ENCODE measurements around the gene GPX8. TPM values are rescaled to one million over a fixed set of nuclear protein-coding genes. Genes with fewer than 3 reads are reported as not detected.

Gene GPX8
- total RNA-seq (2022) = 37.2 and 38.8 TPM in 2 replicates
- percentile 89 among the genes with signal in this experiment for Bru-seq, nascent RNA
- percentile 98 among the genes with signal in this experiment for BruChase-seq, experiment 1, labeled RNA remaining after a 6-hour chase
- percentile 98 among the genes with signal in this experiment for BruChase-seq, experiment 2, labeled RNA remaining after a 2-hour chase
- long read RNA-seq, transcript GPX8-203 (3 exons, 1,411 nt) = major isoform, 61 of 84 reads
- long read RNA-seq, transcript GPX8-208 (3 exons, 1,036 nt) = minor isoform, 7 of 84 reads
- long read RNA-seq, transcript GPX8-205 (4 exons, 3,422 nt) = minor isoform, 7 of 84 reads
- long read RNA-seq, partial matches to known transcripts = 3 of 84 reads
- long read RNA-seq, other reads (novel, unspliced or antisense) = 4 of 84 reads

- BruUV-seq (replicated peaks) = no TSS peak
- Mint-ChIP-seq H3K4me1 (ENCODE audit: insufficient read depth, unreplicated experiment) (peaks cover 2% of the 10 kb centered on the region), H3K4me3 (ENCODE audit: unreplicated experiment) (peak within 1 kb of the TSS; percentile 78), H3K27me3 (ENCODE audit: insufficient read depth, unreplicated experiment) (peaks cover 13% of the 10 kb centered on the region), H3K9me3 (ENCODE audit: unreplicated experiment) (no peaks in the 10 kb centered on the region), H3K36me3 (ENCODE audit: insufficient read depth, unreplicated experiment) (peaks cover 25% of the 10 kb centered on the region), H3K27ac (ENCODE audit: low read depth, unreplicated experiment) (peak within 1 kb of the TSS; percentile 82)
- ChIA-PET POLR2A (interaction anchor here (0.5 to 3.0 kb wide), 32 partner anchors 9 to 756 kb away, joined by 3 to 31 read pairs (median 3); partner anchors contain the start of genes CCNO, CDC20B, ESM1 and MCIDAS), CTCF (interaction anchor here (0.6 to 2.7 kb wide), 44 partner anchors 9 to 643 kb away, joined by 3 to 100 read pairs (median 4); partner anchors contain the start of gene SNX18)
- DNase-seq (ENCODE audit: unreplicated experiment) = peak; percentile 88
- intact Hi-C loops (cut with micrococcal nuclease) = loop anchor here (1.0 to 10.0 kb wide), 3 partner anchors 254 to 639 kb away; no protein-coding TSS in a partner anchor
- TF ChIP-seq CTCF (IDR thresholded peaks at IDR 0.05; ENCODE audit: unreplicated experiment) = peak; percentile 66
Observed at GRCh38 chr5:55159763-55160492, at the start of gene GPX8. Gene GPX8 (plus strand): TSS chr5:55160171. CDS start chr5:55160193, 22 bp downstream.

- Mint-ChIP-seq H3K9me3 (ENCODE audit: unreplicated experiment) (no peaks in the 10 kb centered on the region), H3K4me1 (ENCODE audit: insufficient read depth, unreplicated experiment) (no peaks in the 10 kb centered on the region), H3K36me3 (ENCODE audit: insufficient read depth, unreplicated experiment) (no peaks in the 10 kb centered on the region), H3K27ac (ENCODE audit: low read depth, unreplicated experiment) (no peak overlapping the region), H3K27me3 (ENCODE audit: insufficient read depth, unreplicated experiment) (peaks cover 32% of the 10 kb centered on the region), H3K4me3 (ENCODE audit: unreplicated experiment) (no peak overlapping the region)
- intact Hi-C loops (cut with micrococcal nuclease) = no loop called here
- POLR2A ChIA-PET = no interaction called here
- DNase-seq (ENCODE audit: unreplicated experiment) = no peak
- CTCF ChIA-PET = no interaction called here
- TF ChIP-seq CTCF (IDR thresholded peaks at IDR 0.05; ENCODE audit: unreplicated experiment) = no peak
- no TSS peak for BruUV-seq (replicated peaks)
Observed at GRCh38 chr5:55110217-55110616, 49.8 kb upstream of the GPX8 start.

GRCh38 chr5:55113327-55113726, 46.6 kb upstream of the GPX8 start:
- no peak for TF ChIP-seq CTCF (IDR thresholded peaks at IDR 0.05; ENCODE audit: unreplicated experiment)
- peak; percentile 2 for DNase-seq (ENCODE audit: unreplicated experiment)
- ChIA-PET POLR2A (interaction anchor here (0.7 kb wide), 1 partner anchor 380 kb away, joined by 3 read pairs; no protein-coding TSS in a partner anchor), CTCF (interaction anchor here (1.0 kb wide), 1 partner anchor 8 kb away, joined by 3 read pairs; no protein-coding TSS in a partner anchor)
- Mint-ChIP-seq H3K27ac (ENCODE audit: low read depth, unreplicated experiment) (no peak overlapping the region), H3K4me1 (ENCODE audit: insufficient read depth, unreplicated experiment) (no peaks in the 10 kb centered on the region), H3K36me3 (ENCODE audit: insufficient read depth, unreplicated experiment) (no peaks in the 10 kb centered on the region), H3K9me3 (ENCODE audit: unreplicated experiment) (no peaks in the 10 kb centered on the region), H3K27me3 (ENCODE audit: insufficient read depth, unreplicated experiment) (peaks cover 32% of the 10 kb centered on the region), H3K4me3 (ENCODE audit: unreplicated experiment) (no peak overlapping the region)
- no TSS peak for BruUV-seq (replicated peaks)
- intact Hi-C loops (cut with micrococcal nuclease) = no loop called here

GRCh38 chr5:55114061-55114460, 45.9 kb upstream of the GPX8 start:
- Mint-ChIP-seq H3K9me3 (ENCODE audit: unreplicated experiment) (no peaks in the 10 kb centered on the region), H3K36me3 (ENCODE audit: insufficient read depth, unreplicated experiment) (no peaks in the 10 kb centered on the region)
- no peak for TF ChIP-seq CTCF (IDR thresholded peaks at IDR 0.05; ENCODE audit: unreplicated experiment)

More at GRCh38 chr5:55114061-55114460, 45.9 kb upstream of the GPX8 start:
- no peak for DNase-seq (ENCODE audit: unreplicated experiment)
- peaks cover 39% of the 10 kb centered on the region for H3K27me3 Mint-ChIP-seq (ENCODE audit: insufficient read depth, unreplicated experiment)
- BruUV-seq (replicated peaks) = no TSS peak
- intact Hi-C loops (cut with micrococcal nuclease) = no loop called here
- no peak overlapping the region for H3K4me3 Mint-ChIP-seq (ENCODE audit: unreplicated experiment)
- ChIA-PET CTCF (interaction anchor here (0.6 to 1.0 kb wide), 2 partner anchors 9 to 1637 kb away, joined by 3 to 4 read pairs; no protein-coding TSS in a partner anchor), POLR2A (no interaction called here)
- H3K4me1 Mint-ChIP-seq (ENCODE audit: insufficient read depth, unreplicated experiment) = no peaks in the 10 kb centered on the region
- no peak overlapping the region for H3K27ac Mint-ChIP-seq (ENCODE audit: low read depth, unreplicated experiment)
